ENCODE data around the gene NDOR1. TPM values are rescaled to one million over a fixed set of nuclear protein-coding genes. Genes with fewer than 3 reads are reported as not detected.

NDOR1 gene
- total RNA-seq, 1 donor from 2014 or later, result 22.4 TPM

- TF ChIP-seq, protein P1, sequence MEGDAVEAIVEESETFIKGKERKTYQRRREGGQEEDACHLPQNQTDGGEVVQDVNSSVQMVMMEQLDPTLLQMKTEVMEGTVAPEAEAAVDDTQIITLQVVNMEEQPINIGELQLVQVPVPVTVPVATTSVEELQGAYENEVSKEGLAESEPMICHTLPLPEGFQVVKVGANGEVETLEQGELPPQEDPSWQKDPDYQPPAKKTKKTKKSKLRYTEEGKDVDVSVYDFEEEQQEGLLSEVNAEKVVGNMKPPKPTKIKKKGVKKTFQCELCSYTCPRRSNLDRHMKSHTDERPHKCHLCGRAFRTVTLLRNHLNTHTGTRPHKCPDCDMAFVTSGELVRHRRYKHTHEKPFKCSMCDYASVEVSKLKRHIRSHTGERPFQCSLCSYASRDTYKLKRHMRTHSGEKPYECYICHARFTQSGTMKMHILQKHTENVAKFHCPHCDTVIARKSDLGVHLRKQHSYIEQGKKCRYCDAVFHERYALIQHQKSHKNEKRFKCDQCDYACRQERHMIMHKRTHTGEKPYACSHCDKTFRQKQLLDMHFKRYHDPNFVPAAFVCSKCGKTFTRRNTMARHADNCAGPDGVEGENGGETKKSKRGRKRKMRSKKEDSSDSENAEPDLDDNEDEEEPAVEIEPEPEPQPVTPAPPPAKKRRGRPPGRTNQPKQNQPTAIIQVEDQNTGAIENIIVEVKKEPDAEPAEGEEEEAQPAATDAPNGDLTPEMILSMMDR (IDR thresholded peaks at IDR 0.05; ENCODE audit: unreplicated experiment), result no peak
- Mint-ChIP-seq H3K4me1 (no peaks in the 10 kb centered on the region), H3K36me3 (peaks cover 11% of the 10 kb centered on the region), H3K9me3 (no peaks in the 10 kb centered on the region), H3K4me3 (no peak overlapping the region), H3K27ac (no peak overlapping the region), H3K27me3 (ENCODE audit: low read depth) (peaks cover 24% of the 10 kb centered on the region)
- DNase-seq (ENCODE audit: low spot score in 2 of 2, unreplicated experiment in 2 of 2), result no peak
Measured at GRCh38 chr9:137178939-137179630, 26.4 kb upstream of the NDOR1 start.

GRCh38 chr9:137179761-137180160 lies 25.7 kb upstream of the NDOR1 start:
- H3K36me3 Mint-ChIP-seq, result peaks cover 11% of the 10 kb centered on the region
- no peak overlapping the region for H3K27ac Mint-ChIP-seq
- no peak for DNase-seq (ENCODE audit: low spot score in 2 of 2, unreplicated experiment in 2 of 2)
- H3K27me3 Mint-ChIP-seq (ENCODE audit: low read depth), result peaks cover 18% of the 10 kb centered on the region
- TF ChIP-seq, protein P1 (IDR thresholded peaks at IDR 0.05; ENCODE audit: unreplicated experiment), result no peak
- no peaks in the 10 kb centered on the region for H3K4me1 Mint-ChIP-seq
- no peaks in the 10 kb centered on the region for H3K9me3 Mint-ChIP-seq
- no peak overlapping the region for H3K4me3 Mint-ChIP-seq

GRCh38 chr9:137180491-137180890 lies 25.0 kb upstream of the NDOR1 start:
- Mint-ChIP-seq H3K36me3 (peaks cover 11% of the 10 kb centered on the region), H3K9me3 (no peaks in the 10 kb centered on the region), H3K4me1 (no peaks in the 10 kb centered on the region), H3K4me3 (no peak overlapping the region), H3K27ac (no peak overlapping the region), H3K27me3 (ENCODE audit: low read depth) (peaks cover 11% of the 10 kb centered on the region)
- DNase-seq (ENCODE audit: low spot score in 2 of 2, unreplicated experiment in 2 of 2), result no peak
- TF ChIP-seq, protein P1 (IDR thresholded peaks at IDR 0.05; ENCODE audit: unreplicated experiment), result no peak

GRCh38 chr9:137181680-137182079 lies 23.8 kb upstream of the NDOR1 start:
- no peak overlapping the region for H3K27ac Mint-ChIP-seq
- TF ChIP-seq, protein P1 (IDR thresholded peaks at IDR 0.05; ENCODE audit: unreplicated experiment), result no peak
- no peaks in the 10 kb centered on the region for H3K9me3 Mint-ChIP-seq
- no peak overlapping the region for H3K4me3 Mint-ChIP-seq
- H3K36me3 Mint-ChIP-seq, result peaks cover 11% of the 10 kb centered on the region
- DNase-seq (ENCODE audit: low spot score in 2 of 2, unreplicated experiment in 2 of 2), result no peak
- no peaks in the 10 kb centered on the region for H3K27me3 Mint-ChIP-seq (ENCODE audit: low read depth)
- peaks cover 2% of the 10 kb centered on the region for H3K4me1 Mint-ChIP-seq

DNA sequence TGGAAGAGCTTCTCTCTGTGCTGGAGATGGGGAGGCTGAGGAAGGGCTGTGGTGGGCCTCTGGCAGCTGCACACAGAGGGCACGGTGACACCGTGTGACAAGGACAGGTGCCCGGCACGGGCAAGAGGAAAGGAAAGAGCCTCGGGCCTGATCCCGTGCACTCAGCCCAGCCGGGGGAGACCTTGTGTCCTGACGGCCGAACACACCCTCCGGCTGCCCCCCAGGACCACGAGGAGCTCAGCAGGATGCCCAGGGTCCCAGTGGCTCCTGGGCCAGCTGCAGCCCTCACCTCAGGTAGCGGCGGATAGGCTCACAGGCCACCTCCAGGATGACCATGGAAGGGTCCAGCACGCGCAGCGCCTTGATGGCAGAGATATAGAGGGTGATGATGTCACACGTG lies 22.7 kb upstream of the NDOR1 start:
- peaks cover 6% of the 10 kb centered on the region for H3K36me3 Mint-ChIP-seq
- TF ChIP-seq, protein P1 (IDR thresholded peaks at IDR 0.05; ENCODE audit: unreplicated experiment), result no peak
- no peak overlapping the region for H3K4me3 Mint-ChIP-seq
- H3K4me1 Mint-ChIP-seq, result peaks cover 13% of the 10 kb centered on the region
- no peaks in the 10 kb centered on the region for H3K27me3 Mint-ChIP-seq (ENCODE audit: low read depth)
- no peak overlapping the region for H3K27ac Mint-ChIP-seq
- no peak for DNase-seq (ENCODE audit: low spot score in 2 of 2, unreplicated experiment in 2 of 2)
- no peaks in the 10 kb centered on the region for H3K9me3 Mint-ChIP-seq
